IMR-90 (cell line): ENCODE measurements around the gene KRTAP5-3. TPM values are rescaled to one million over a fixed set of nuclear protein-coding genes. Genes with fewer than 3 reads are reported as not detected.
A peak's percentile ranks its signal among the peaks of the same experiment; 100 is the strongest.

ENCODE experiments used
- ATAC-seq: fragments of 200-7000 bp; cut with Tn5 transposase; 2 replicates; pipeline ENCODE4 v1.9.1; 2020; ENCODE audit warnings: low read depth, mild to moderate bottlenecking, moderate library complexity
- BruUV-seq: library from RNA; stranded (reverse); fragments of 400-500 nt; replicated peaks from 2 replicates; lab custom pipeline; 2021; lab: Mats Ljungman, UMichigan
- CTCF ChIA-PET: fragments of 300-600 bp; formaldehyde crosslinking; extraction: SDS; loops from one replicate; lab custom pipeline; 2021; ENCODE audit warnings: antibody characterized with exemption; lab: Yijun Ruan, JAX
- POLR2A ChIA-PET: fragments of 300-600 bp; sonication (Branson Sonifier 250); formaldehyde crosslinking; loops from one replicate; lab custom pipeline; 2022; ENCODE audit warnings: antibody characterized with exemption; ENCODE audit not compliant: unreplicated experiment; lab: Charles Lee
- DNase-seq: peaks from one replicate; pipeline ENCODE4 v3.0.0; 2013
- H2AFZ ChIP-seq: replicated peaks from 2 replicates; pipeline ENCODE3; 2013; ENCODE audit warnings: low read length, mild to moderate bottlenecking; ENCODE audit not compliant: poor library complexity
- H2AK5ac ChIP-seq: 2 replicates; pipeline ENCODE4 v1.6.1; 2013; ENCODE audit warnings: low read depth, low read length, inconsistent platforms
- H2AK9ac ChIP-seq: replicated peaks from 2 replicates; pipeline ENCODE3; 2013; ENCODE audit warnings: mild to moderate bottlenecking, low read depth, low read length, moderate library complexity; ENCODE audit not compliant: poor library complexity
- H2BK120ac ChIP-seq: 2 replicates; pipeline ENCODE4 v1.6.1; 2013; ENCODE audit warnings: low read depth, low read length, inconsistent platforms
- H2BK15ac ChIP-seq: 3 replicates; pipeline ENCODE4 v1.6.1; 2013; ENCODE audit warnings: low read depth, low read length, inconsistent platforms
- H2BK20ac ChIP-seq: 2 replicates; pipeline ENCODE4 v1.6.1; 2013; ENCODE audit warnings: low read depth, mild to moderate bottlenecking, inconsistent platforms, low read length, moderate library complexity
- H2BK5ac ChIP-seq: 2 replicates; pipeline ENCODE4 v1.6.1; 2013; ENCODE audit warnings: mild to moderate bottlenecking, low read depth, low read length, inconsistent platforms; ENCODE audit not compliant: poor library complexity, severe bottlenecking
- H3K14ac ChIP-seq: replicated peaks from 2 replicates; pipeline ENCODE4 v1.6.1; 2013; ENCODE audit warnings: low read depth, low read length, inconsistent platforms
- H3K18ac ChIP-seq: 2 replicates; pipeline ENCODE4 v1.6.1; 2013; ENCODE audit warnings: low read depth, low read length, control low read depth
- H3K23ac ChIP-seq: 2 replicates; pipeline ENCODE4 v1.6.1; 2013; ENCODE audit warnings: low read depth, low read length, inconsistent platforms
- H3K27ac ChIP-seq: 2 replicates; pipeline ENCODE4 v1.5.1; 2013; ENCODE audit warnings: mild to moderate bottlenecking, control low read depth, low read length; ENCODE audit not compliant: insufficient read depth
- H3K27me3 ChIP-seq: 2 replicates; pipeline ENCODE4 v1.6.1; 2013; ENCODE audit warnings: low read length; ENCODE audit not compliant: control insufficient read depth, insufficient read depth
- H3K36me3 ChIP-seq: 2 replicates; pipeline ENCODE4 v1.6.1; 2013; ENCODE audit warnings: low read length, mixed read lengths; ENCODE audit not compliant: control insufficient read depth, insufficient read depth
- H3K4ac ChIP-seq: 2 replicates; pipeline ENCODE4 v1.6.1; 2013; ENCODE audit warnings: low read depth, low read length, inconsistent platforms
- H3K4me1 ChIP-seq: 2 replicates; pipeline ENCODE4 v1.6.1; 2013; ENCODE audit warnings: low read length, mixed read lengths; ENCODE audit not compliant: control insufficient read depth, insufficient read depth
- H3K4me2 ChIP-seq: 2 replicates; pipeline ENCODE4 v1.6.1; 2013; ENCODE audit warnings: low read depth, mild to moderate bottlenecking, control low read depth, low read length, moderate library complexity
- H3K4me3 ChIP-seq: 2 replicates; pipeline ENCODE4 v1.5.1; 2013; ENCODE audit warnings: low read depth, mild to moderate bottlenecking, control low read depth, low read length, moderate library complexity; ENCODE audit not compliant: insufficient read depth
- H3K56ac ChIP-seq: 2 replicates; pipeline ENCODE4 v1.6.1; 2013; ENCODE audit warnings: low read length, inconsistent platforms; ENCODE audit not compliant: insufficient read depth; ENCODE audit errors: extremely low read depth
- H3K79me1 ChIP-seq, 2 experiments: 2 replicates each; pipeline ENCODE4 v1.6.1; 2013; ENCODE audit warnings: low read length in 2 of 2, inconsistent platforms in 1 of 2, low read depth in 1 of 2
- H3K9ac ChIP-seq: 2 replicates; pipeline ENCODE4 v1.6.1; 2013; ENCODE audit warnings: low read depth, low read length, control low read depth
- H3K9me1 ChIP-seq: 2 replicates; pipeline ENCODE4 v1.6.1; 2013; ENCODE audit warnings: low read length, inconsistent platforms; ENCODE audit not compliant: insufficient read depth
- H3K9me3 ChIP-seq: 2 replicates; pipeline ENCODE4 v1.6.1; 2013; ENCODE audit warnings: low read length; ENCODE audit not compliant: control insufficient read depth, insufficient read depth
- H4K20me1 ChIP-seq: 2 replicates; pipeline ENCODE4 v1.6.1; 2013; ENCODE audit warnings: low read length, inconsistent platforms; ENCODE audit not compliant: insufficient read depth
- H4K5ac ChIP-seq: 2 replicates; pipeline ENCODE4 v1.6.1; 2013; ENCODE audit warnings: mild to moderate bottlenecking, low read depth, low read length, control low read depth
- H4K8ac ChIP-seq, 2 experiments: 2 replicates each; pipeline ENCODE4 v1.6.1; 2013; ENCODE audit warnings: low read depth in 2 of 2, low read length in 2 of 2, control low read depth in 1 of 2, inconsistent platforms in 1 of 2
- H4K91ac ChIP-seq: 2 replicates; pipeline ENCODE4 v1.6.1; 2013; ENCODE audit warnings: low read depth, low read length, inconsistent platforms; ENCODE audit not compliant: insufficient read depth
- CEBPB ChIP-seq: IDR thresholded peaks from 2 replicates; pipeline ENCODE4 v1.6.1; 2012; ENCODE audit warnings: low read depth, low read length, improper control_type of control experiment
- CTCF ChIP-seq: conservative IDR thresholded peaks from 2 replicates; pipeline ENCODE4 v1.5.1; 2012; ENCODE audit warnings: mild to moderate bottlenecking, low read depth, low read length, improper control_type of control experiment
- MAZ ChIP-seq: IDR thresholded peaks from 2 replicates; pipeline ENCODE4 v1.6.1; 2012; ENCODE audit warnings: low read depth, mild to moderate bottlenecking, low read length, improper control_type of control experiment, moderate library complexity, borderline replicate concordance
- RCOR1 ChIP-seq: IDR thresholded peaks from 2 replicates; pipeline ENCODE4 v1.6.1; 2012; ENCODE audit warnings: mild to moderate bottlenecking, low read length, improper control_type of control experiment; ENCODE audit not compliant: insufficient replicate concordance
- SMC3 ChIP-seq: fragments of 150-350 bp; IDR thresholded peaks from 2 replicates; pipeline ENCODE4 v1.6.1; 2016; ENCODE audit warnings: low read depth, mild to moderate bottlenecking, antibody characterized with exemption, low read length, moderate library complexity
- WGBS, 2 experiments: methylation state at CpG; one replicate each; pipeline versions ENCODE4 v1.1.5 to v1.1.7; 2013; ENCODE audit warnings: missing lambda C conversion rate in 2 of 2; ENCODE audit not compliant: insufficient read length in 1 of 2; ENCODE audit errors: extremely low coverage in 2 of 2; 5-methylcytosine and 5-hydroxymethylcytosine counted together
- dilution Hi-C: fragments of 300-500 bp; cut with HindIII; formaldehyde crosslinking; loops from one replicate; pipeline ENCODE4 v1.14.3; 2018; ENCODE audit warnings: low sequenced_read_pairs; ENCODE audit not compliant: unreplicated experiment
- in situ Hi-C: fragments of 300-500 bp; cut with MboI; formaldehyde crosslinking; loops from 3 replicates; pipeline ENCODE4 v1.14.3; 2019; ENCODE audit warnings: low sequenced_read_pairs, inconsistent platforms, mixed read lengths
- intact Hi-C: fragments of 100-400 bp; cut with micrococcal nuclease; formaldehyde crosslinking; loops from 2 replicates; pipeline ENCODE4 v1.10.0; 2022
- polyA plus RNA-seq, 3 experiments: library from polyadenylated mRNA; depleted of rRNA; stranded (reverse); fragments of >200 nt; gene quantifications; 2 replicates each; pipeline ENCODE4 v1.2.3, GENCODE V29; 2012; ENCODE audit warnings: low replicate concordance in 1 of 3
- total RNA-seq: library from RNA; depleted of rRNA; stranded (reverse); fragments of >200 nt; gene quantifications from 2 replicates; pipeline ENCODE4 v1.2.3, GENCODE V29; 2012
- TF ChIP-seq, protein P1 (sequence below): fragments of 150-350 bp; IDR thresholded peaks from 2 replicates; pipeline ENCODE4 v1.6.1; 2016; ENCODE audit warnings: low read depth, mild to moderate bottlenecking, low read length, moderate library complexity, borderline replicate concordance

The KRTAP5-3 gene
- total and polyA plus RNA-seq, 2 of the 4 experiments (the other 2 are of a cell fraction), result not detected

DNA sequence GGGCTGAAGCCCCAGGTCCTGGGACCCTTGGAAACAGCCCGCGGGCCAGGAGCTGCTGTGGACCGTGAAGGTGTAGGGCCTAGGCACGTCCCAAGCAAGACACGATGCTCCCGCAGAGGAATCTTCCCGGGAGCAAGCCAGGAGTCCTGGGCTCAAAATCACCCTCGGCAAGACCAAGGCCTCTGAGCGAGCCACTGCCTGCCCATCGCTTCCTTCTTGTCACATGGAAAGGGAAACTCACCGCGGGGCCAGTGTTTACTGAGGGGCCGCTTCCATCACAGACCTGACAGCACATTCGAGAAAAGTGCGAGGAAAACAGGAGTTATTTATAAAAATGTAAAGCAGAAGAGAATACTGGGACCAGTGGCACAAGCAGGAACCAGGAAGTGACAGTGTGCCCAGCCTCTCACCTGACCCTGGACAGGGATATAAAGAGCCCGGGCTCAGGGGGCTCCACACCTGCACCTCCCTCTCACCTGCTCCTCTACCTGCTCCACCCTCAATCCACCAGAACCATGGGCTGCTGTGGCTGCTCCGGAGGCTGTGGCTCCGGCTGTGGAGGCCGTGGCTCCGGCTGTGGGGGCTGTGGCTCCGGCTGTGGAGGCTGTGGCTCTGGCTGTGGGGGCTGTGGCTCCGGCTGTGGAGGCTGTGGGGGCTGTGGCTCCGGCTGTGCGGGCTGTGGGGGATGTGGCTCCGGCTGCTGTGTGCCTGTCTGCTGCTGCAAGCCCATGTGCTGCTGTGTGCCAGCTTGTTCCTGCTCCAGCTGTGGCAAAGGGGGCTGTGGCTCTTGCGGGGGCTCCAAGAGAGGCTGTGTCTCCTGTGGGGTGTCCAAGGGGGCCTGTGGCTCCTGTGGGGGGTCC is 21.3 kb upstream of the KRTAP5-3 start, which contains the start of gene KRTAP5-5:
KRTAP5-5 (plus strand) TSS at position 450 of the 860 bp plus-strand sequence; CDS start at position 516, 66 bp downstream.
- 61% methylated on average over 6 of the region's 26 CpGs; no CpG with 5 or more reads in 1 of the 2 experiments for WGBS, 2 experiments
- peaks cover 66% of the 10 kb centered on the region for H3K27me3 ChIP-seq

More for the DNA sequence above, 21.3 kb upstream of the KRTAP5-3 start, which contains the start of gene KRTAP5-5:
- POLR2A ChIA-PET, result no interaction called here
- Histone ChIP-seq H3K56ac (no peak within 1 kb of the TSS), H3K9me1 (no peaks in the 10 kb centered on the region), H3K36me3 (no peaks in the 10 kb centered on the region), H3K4me2 (no peak within 1 kb of the TSS), H3K4ac (no peak within 1 kb of the TSS), H4K5ac (no peak within 1 kb of the TSS), H2AK5ac (no peak within 1 kb of the TSS), H2BK15ac (no peak within 1 kb of the TSS), H4K91ac (no peak within 1 kb of the TSS), H4K20me1 (no peaks in the 10 kb centered on the region; the same call in 1 of the 2 replicates), H2BK5ac (no peak within 1 kb of the TSS), H3K27ac (no peak within 1 kb of the TSS), H4K8ac (no peak within 1 kb of the TSS), H3K9me3 (no peaks in the 10 kb centered on the region), H2AFZ (peak within 1 kb of the TSS; percentile 9), H3K18ac (no peak within 1 kb of the TSS), H3K14ac (no peak within 1 kb of the TSS), H2BK20ac (no peak within 1 kb of the TSS), H3K79me1 (no peaks in the 10 kb centered on the region), H3K9ac (no peak within 1 kb of the TSS), H2AK9ac (no peak within 1 kb of the TSS), H2BK120ac (no peak within 1 kb of the TSS), H3K23ac (no peak within 1 kb of the TSS), H3K4me1 (no peaks in the 10 kb centered on the region), H3K4me3 (no peak within 1 kb of the TSS)
- in situ Hi-C loops, result no loop called here
- no peak for ATAC-seq
- no peak for DNase-seq
- intact Hi-C loops, result loop anchor here (2.0 kb wide), 1 partner anchor 83 kb away; no protein-coding TSS in a partner anchor
- BruUV-seq, result no TSS peak
- CTCF ChIA-PET, result interaction anchor here (1.3 to 1.6 kb wide), 2 partner anchors 23 to 34 kb away, joined by 4 to 5 read pairs; no protein-coding TSS in a partner anchor
- dilution Hi-C loops, result no loop called here
- no peak for TF ChIP-seq CEBPB
- TF ChIP-seq, protein P1, sequence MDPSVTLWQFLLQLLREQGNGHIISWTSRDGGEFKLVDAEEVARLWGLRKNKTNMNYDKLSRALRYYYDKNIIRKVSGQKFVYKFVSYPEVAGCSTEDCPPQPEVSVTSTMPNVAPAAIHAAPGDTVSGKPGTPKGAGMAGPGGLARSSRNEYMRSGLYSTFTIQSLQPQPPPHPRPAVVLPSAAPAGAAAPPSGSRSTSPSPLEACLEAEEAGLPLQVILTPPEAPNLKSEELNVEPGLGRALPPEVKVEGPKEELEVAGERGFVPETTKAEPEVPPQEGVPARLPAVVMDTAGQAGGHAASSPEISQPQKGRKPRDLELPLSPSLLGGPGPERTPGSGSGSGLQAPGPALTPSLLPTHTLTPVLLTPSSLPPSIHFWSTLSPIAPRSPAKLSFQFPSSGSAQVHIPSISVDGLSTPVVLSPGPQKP, result no peak
- TF ChIP-seq RCOR1, result no peak
- TF ChIP-seq MAZ, result no peak
- TF ChIP-seq SMC3, result no peak
- no peak for TF ChIP-seq CTCF
